Muscle of leg (tissue), 11 donors: Measurements from ENCODE around the gene CLPTM1L. TPM values are rescaled to one million over a fixed set of nuclear protein-coding genes. Genes with fewer than 3 reads are reported as not detected.
"Not testable (repeated sequence)": the region's sequence is repeated elsewhere in the genome, so short reads cannot be mapped to it uniquely, and the experiment has no call there.

Experiments
- DNase-seq: peaks from one replicate; pipeline ENCODE4 v3.0.0; 2013
- H3K27ac ChIP-seq: one replicate; pipeline ENCODE4 v1.5.1; 2013; ENCODE audit warnings: mild to moderate bottlenecking, low read length, control low read depth
- H3K27me3 ChIP-seq: one replicate; pipeline ENCODE4 v1.6.1; 2013; ENCODE audit warnings: low read length; ENCODE audit not compliant: control insufficient read depth, insufficient read depth
- H3K36me3 ChIP-seq: one replicate; pipeline ENCODE4 v1.6.1; 2013; ENCODE audit warnings: low read length; ENCODE audit not compliant: control insufficient read depth, insufficient read depth
- H3K4me1 ChIP-seq: one replicate; pipeline ENCODE4 v1.6.1; 2013; ENCODE audit warnings: low read length; ENCODE audit not compliant: control insufficient read depth, insufficient read depth
- H3K4me3 ChIP-seq: one replicate; pipeline ENCODE4 v1.5.1; 2013; ENCODE audit warnings: low read length, control low read depth
- H3K9me3 ChIP-seq: replicated peaks from 2 replicates; pipeline ENCODE4 v1.6.1; 2013; ENCODE audit warnings: low read depth, low read length; ENCODE audit not compliant: control insufficient read depth
- WGBS: methylation state at CpG from one replicate; pipeline ENCODE4 v1.1.5; 2013; ENCODE audit warnings: missing lambda C conversion rate; ENCODE audit not compliant: insufficient coverage; 5-methylcytosine and 5-hydroxymethylcytosine counted together
- polyA plus RNA-seq, 8 donors: library from polyadenylated mRNA; unstranded; fragments of 120-200 nt; gene quantifications; one replicate each; pipeline versions ENCODE4 v1.2.1 to v1.2.3, GENCODE V29; 2013; ENCODE audit warnings: inconsistent platforms in 1 of 8, low replicate concordance in 1 of 8; ENCODE audit not compliant: insufficient read length in 8 of 8, insufficient read depth in 1 of 8
- total RNA-seq: library from RNA; stranded (reverse); fragments of 120-200 nt; gene quantifications from one replicate; pipeline ENCODE4 v1.2.4, GENCODE V29; 2013

The CLPTM1L gene
- total and polyA plus RNA-seq, 9 donors = 49.1 to 73.6 (median 59.7) TPM

- Histone ChIP-seq H3K27ac (no peak overlapping the region), H3K27me3 (peaks cover 42% of the 10 kb centered on the region), H3K4me1 (no peaks in the 10 kb centered on the region), H3K36me3 (no peaks in the 10 kb centered on the region), H3K9me3 (no peaks in the 10 kb centered on the region), H3K4me3 (no peak overlapping the region)
- WGBS = 74% methylated on average over 4 of the region's 6 CpGs
- DNase-seq = no peak
Measured at GRCh38 chr5:1292139-1292538, 52.8 kb downstream of the CLPTM1L start.

DNA sequence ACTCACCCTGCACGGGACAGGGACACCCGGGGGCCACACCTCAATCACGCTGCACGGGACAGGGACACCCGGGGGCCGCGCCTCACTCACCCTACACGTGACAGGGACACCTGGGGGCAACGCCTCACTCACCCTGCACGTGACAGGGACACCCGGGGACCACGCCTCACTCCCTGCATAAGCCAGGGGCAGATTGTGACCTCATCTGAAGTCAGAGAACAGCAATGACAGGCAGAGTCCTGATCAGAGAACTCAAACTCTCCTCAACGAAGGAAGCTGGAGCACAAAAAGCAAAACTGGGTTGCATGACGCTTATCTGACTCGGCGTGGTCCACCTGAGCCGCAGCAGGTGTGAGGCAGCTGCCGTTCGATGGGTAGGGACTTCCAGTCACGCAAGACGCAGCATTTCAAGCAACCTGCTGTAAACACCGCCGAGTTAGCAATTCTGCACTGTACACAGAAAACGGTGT, 53.3 kb downstream of the CLPTM1L start:
- no peak for DNase-seq
- no peak overlapping the region for H3K27ac ChIP-seq
- H3K36me3 ChIP-seq = no peaks in the 10 kb centered on the region
- H3K9me3 ChIP-seq = no peaks in the 10 kb centered on the region
- peaks cover 37% of the 10 kb centered on the region for H3K27me3 ChIP-seq
- no peak overlapping the region for H3K4me3 ChIP-seq
- H3K4me1 ChIP-seq = no peaks in the 10 kb centered on the region
- WGBS = 81% methylated on average over 12 of the region's 24 CpGs

DNA sequence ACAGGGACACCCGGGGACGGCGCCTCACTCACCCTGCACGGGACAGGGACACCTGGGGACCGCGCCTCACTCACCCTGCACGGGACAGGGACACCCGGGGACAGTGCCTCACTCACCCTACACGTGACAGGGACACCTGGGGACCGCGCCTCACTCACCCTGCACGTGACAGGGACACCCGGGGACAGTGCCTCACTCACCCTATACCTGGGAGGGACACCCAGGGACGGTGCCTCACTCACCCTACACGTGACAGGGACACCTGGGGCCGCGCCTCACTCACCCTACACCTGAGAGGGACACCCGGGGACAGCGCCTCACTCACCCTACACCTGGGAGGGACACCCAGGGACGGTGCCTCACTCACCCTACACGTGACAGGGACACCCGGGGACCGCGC, 53.9 kb downstream of the CLPTM1L start:
- H3K4me1 ChIP-seq, H3K9me3 ChIP-seq, DNase-seq, H3K36me3 ChIP-seq, H3K27ac ChIP-seq, H3K4me3 ChIP-seq: not testable (repeated sequence)
- peaks cover 33% of the 10 kb centered on the region for H3K27me3 ChIP-seq
- WGBS = no CpG with 5 or more reads among the region's 24 CpGs

DNA sequence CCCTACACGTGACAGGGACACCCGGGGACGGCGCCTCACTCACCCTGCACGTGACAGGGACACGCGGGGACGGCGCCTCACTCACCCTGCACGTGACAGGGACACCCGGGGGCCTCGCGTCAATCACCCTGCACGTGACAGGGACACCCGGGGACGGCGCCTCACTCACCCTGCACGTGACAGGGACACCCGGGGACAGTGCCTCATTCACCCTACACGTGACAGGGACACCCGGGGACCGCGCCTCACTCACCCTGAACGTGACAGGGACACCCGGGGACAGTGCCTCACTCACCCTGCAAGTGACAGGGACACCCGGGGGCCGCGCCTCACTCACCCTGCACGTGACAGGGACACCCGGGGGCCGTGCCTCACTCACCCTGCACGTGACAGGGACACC, 55.3 kb downstream of the CLPTM1L start:
- WGBS = 90% methylated on average over 2 of the region's 32 CpGs
- H3K27ac ChIP-seq, H3K36me3 ChIP-seq, H3K9me3 ChIP-seq, H3K4me1 ChIP-seq, H3K4me3 ChIP-seq, DNase-seq: not testable (repeated sequence)
- H3K27me3 ChIP-seq = peaks cover 25% of the 10 kb centered on the region

DNA sequence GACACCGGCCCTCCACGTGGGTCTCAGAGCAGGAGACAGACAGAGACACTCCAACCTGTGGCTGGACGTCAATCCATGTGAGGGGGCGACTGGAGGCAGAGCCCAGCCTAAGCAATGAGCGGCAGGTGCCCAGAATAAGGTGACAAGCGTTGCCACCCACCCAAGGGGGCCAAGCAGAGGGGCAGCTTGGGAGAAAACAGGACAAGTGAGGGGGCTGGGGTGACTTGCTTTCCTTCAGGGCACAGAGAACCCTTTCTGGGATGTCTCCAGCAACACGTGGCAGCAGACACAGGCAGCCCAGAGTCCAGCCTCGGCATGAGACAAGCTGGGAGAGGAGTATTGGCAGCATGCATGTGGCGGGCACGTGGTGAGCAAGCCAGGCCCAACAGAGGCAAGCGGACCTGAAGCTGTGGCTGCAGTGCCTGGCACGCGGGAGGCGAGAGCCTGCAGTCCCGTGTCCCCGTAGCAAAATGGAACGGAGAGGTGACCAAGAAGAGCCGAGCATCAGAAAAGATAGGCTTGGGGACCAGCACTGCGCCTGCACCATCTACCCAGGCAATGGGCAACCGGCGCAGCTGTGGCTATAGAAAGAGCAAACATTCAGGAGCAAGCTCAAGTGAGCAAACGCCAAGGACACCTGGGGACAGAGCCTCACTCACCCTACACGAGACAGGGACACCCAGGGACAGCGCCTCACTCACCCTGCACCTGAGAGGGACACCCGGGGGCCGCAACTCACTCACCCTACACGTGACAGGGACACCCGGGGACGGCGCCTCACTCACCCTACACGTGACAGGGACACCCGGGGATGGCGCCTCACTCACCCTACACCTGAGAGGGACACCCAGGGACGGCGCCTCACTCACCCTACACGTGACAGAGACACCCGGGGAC, 56.2 kb downstream of the CLPTM1L start:
- no peak for DNase-seq
- 93% methylated on average over 22 of the region's 37 CpGs for WGBS
- no peaks in the 10 kb centered on the region for H3K9me3 ChIP-seq
- no peaks in the 10 kb centered on the region for H3K4me1 ChIP-seq
- no peak overlapping the region for H3K4me3 ChIP-seq
- H3K27ac ChIP-seq = no peak overlapping the region
- peaks cover 17% of the 10 kb centered on the region for H3K27me3 ChIP-seq
- no peaks in the 10 kb centered on the region for H3K36me3 ChIP-seq

DNA sequence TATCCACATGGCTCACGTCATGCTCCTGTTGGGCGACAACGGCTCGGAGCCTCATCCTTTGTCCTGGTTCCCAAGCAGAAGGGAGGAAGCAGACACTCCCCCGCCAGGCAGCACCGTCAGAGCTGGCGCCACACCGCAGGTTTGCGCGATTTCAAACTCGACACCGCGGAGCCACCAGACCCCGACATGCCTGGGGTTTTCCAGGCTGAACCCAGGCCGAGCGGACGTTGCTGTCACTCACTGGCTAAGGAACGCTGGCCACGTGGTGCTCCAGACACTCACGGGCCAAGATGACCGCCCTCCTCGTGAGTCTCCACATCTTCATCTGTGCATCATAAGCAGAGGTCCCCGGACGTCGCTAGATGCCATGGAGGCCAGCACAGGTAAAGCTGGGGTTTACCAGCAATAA, 59.0 kb downstream of the CLPTM1L start:
- Histone ChIP-seq H3K9me3 (no peaks in the 10 kb centered on the region), H3K4me3 (no peak overlapping the region), H3K36me3 (no peaks in the 10 kb centered on the region), H3K27me3 (no peaks in the 10 kb centered on the region), H3K27ac (no peak overlapping the region), H3K4me1 (no peaks in the 10 kb centered on the region)
- DNase-seq = no peak
- 88% methylated on average over 24 of the region's 25 CpGs for WGBS

- 82% methylated on average over 8 of the region's 12 CpGs for WGBS
- H3K27ac ChIP-seq = no peak overlapping the region
- H3K9me3 ChIP-seq = no peaks in the 10 kb centered on the region
- DNase-seq = no peak
- H3K36me3 ChIP-seq = no peaks in the 10 kb centered on the region
- no peaks in the 10 kb centered on the region for H3K4me1 ChIP-seq
- H3K4me3 ChIP-seq = no peak overlapping the region
- H3K27me3 ChIP-seq = no peaks in the 10 kb centered on the region
Measured at GRCh38 chr5:1285141-1285540, 59.8 kb downstream of the CLPTM1L start.

GRCh38 chr5:1284336-1284970, 60.4 kb downstream of the CLPTM1L start:
- H3K9me3 ChIP-seq, H3K27me3 ChIP-seq, H3K4me3 ChIP-seq, H3K4me1 ChIP-seq, DNase-seq, H3K27ac ChIP-seq, H3K36me3 ChIP-seq: not testable (repeated sequence)
- WGBS = 77% methylated on average over 21 of the region's 27 CpGs

GRCh38 chr5:1283729-1284041, 61.2 kb downstream of the CLPTM1L start:
- H3K27me3 ChIP-seq, H3K36me3 ChIP-seq: not testable (repeated sequence)
- WGBS = 94% methylated on average over 11 of the region's 16 CpGs

GRCh38 chr5:1282993-1283728, 61.7 kb downstream of the CLPTM1L start:
- H3K9me3 ChIP-seq, H3K4me3 ChIP-seq, H3K27me3 ChIP-seq, DNase-seq, H3K4me1 ChIP-seq, H3K36me3 ChIP-seq, H3K27ac ChIP-seq: not testable (repeated sequence)
- WGBS = 90% methylated on average over 12 of the region's 40 CpGs

More at GRCh38 chr5:1283729-1284041, 61.2 kb downstream of the CLPTM1L start:
- H3K4me3 ChIP-seq, DNase-seq, H3K4me1 ChIP-seq, H3K9me3 ChIP-seq, H3K27ac ChIP-seq: not testable (repeated sequence)
